Astrocyte (in vitro differentiated cells and primary cell): ENCODE measurements around the gene IFITM2. TPM values are rescaled to one million over a fixed set of nuclear protein-coding genes. Genes with fewer than 3 reads are reported as not detected.

ENCODE experiments used
- DNase-seq: peaks from one replicate; pipeline ENCODE4 v3.0.0-alpha.2; 2010; ENCODE audit warnings: low read depth
- FAIRE-seq: peaks from 2 replicates; lab custom pipeline; 2011; peaks lifted over from hg19 to GRCh38; lab: Jason Lieb, UNC
- H2AFZ ChIP-seq: 2 replicates; pipeline ENCODE4 v1.6.0; 2012; ENCODE audit warnings: low read depth, low read length, inconsistent platforms
- H3K27ac ChIP-seq: 2 replicates; pipeline ENCODE4 v1.5.1; 2011; ENCODE audit warnings: low read depth, low read length, inconsistent platforms
- H3K27me3 ChIP-seq: 2 replicates; pipeline ENCODE4 v1.6.0; 2011; ENCODE audit warnings: low read length, inconsistent platforms; ENCODE audit not compliant: insufficient read depth
- H3K36me3 ChIP-seq: 2 replicates; pipeline ENCODE4 v1.5.1; 2011; ENCODE audit warnings: low read length, inconsistent platforms; ENCODE audit not compliant: insufficient read depth
- H3K4me1 ChIP-seq: 2 replicates; pipeline ENCODE4 v1.5.1; 2011; ENCODE audit warnings: low read length, inconsistent platforms; ENCODE audit not compliant: insufficient read depth
- H3K4me2 ChIP-seq: 2 replicates; pipeline ENCODE4 v1.6.0; 2012; ENCODE audit warnings: low read length, inconsistent platforms
- H3K4me3 ChIP-seq: 2 replicates; pipeline ENCODE4 v1.5.1; 2011; ENCODE audit warnings: low read depth, mild to moderate bottlenecking, low read length, inconsistent platforms; ENCODE audit not compliant: insufficient read depth
- H3K79me2 ChIP-seq: 2 replicates; pipeline ENCODE4 v1.6.0; 2012; ENCODE audit warnings: mild to moderate bottlenecking, low read length, inconsistent platforms; ENCODE audit not compliant: insufficient read depth
- H3K9ac ChIP-seq: 2 replicates; pipeline ENCODE4 v1.6.0; 2012; ENCODE audit warnings: mild to moderate bottlenecking, low read length, inconsistent platforms
- H3K9me3 ChIP-seq: 2 replicates; pipeline ENCODE4 v1.5.1; 2012; ENCODE audit warnings: low read depth, mild to moderate bottlenecking, low read length, inconsistent platforms; ENCODE audit not compliant: insufficient read depth
- H4K20me1 ChIP-seq: 2 replicates; pipeline ENCODE4 v1.6.0; 2012; ENCODE audit warnings: low read length, inconsistent platforms; ENCODE audit not compliant: insufficient read depth
- H3K27ac Mint-ChIP-seq: one replicate; pipeline ENCODE4 v1.8.0; 2021; ENCODE audit warnings: mild to moderate bottlenecking, mixed read lengths; ENCODE audit not compliant: unreplicated experiment
- H3K27me3 Mint-ChIP-seq: one replicate; pipeline ENCODE4 v1.8.0; 2021; ENCODE audit warnings: low read depth, mixed read lengths; ENCODE audit not compliant: unreplicated experiment
- H3K36me3 Mint-ChIP-seq: one replicate; pipeline ENCODE4 v1.8.0; 2021; ENCODE audit warnings: low read depth, mixed read lengths; ENCODE audit not compliant: unreplicated experiment
- H3K4me1 Mint-ChIP-seq: one replicate; pipeline ENCODE4 v1.8.0; 2021; ENCODE audit warnings: low read depth, mixed read lengths; ENCODE audit not compliant: unreplicated experiment
- H3K4me3 Mint-ChIP-seq: one replicate; pipeline ENCODE4 v1.8.0; 2021; ENCODE audit warnings: mild to moderate bottlenecking, moderate library complexity, mixed read lengths; ENCODE audit not compliant: unreplicated experiment
- H3K9me3 Mint-ChIP-seq: one replicate; pipeline ENCODE4 v1.8.0; 2021; ENCODE audit warnings: mild to moderate bottlenecking, mixed read lengths; ENCODE audit not compliant: unreplicated experiment
- CTCF ChIP-seq: IDR thresholded peaks from 2 replicates; pipeline ENCODE4 v1.5.1; 2011; ENCODE audit warnings: low read depth, mild to moderate bottlenecking, inconsistent platforms, low read length, moderate library complexity; ENCODE audit not compliant: insufficient read depth
- EZH2 ChIP-seq: IDR thresholded peaks from 2 replicates; pipeline ENCODE4 v1.6.1; 2012; ENCODE audit warnings: mild to moderate bottlenecking, low read length, inconsistent platforms; ENCODE audit not compliant: insufficient read depth
- total RNA-seq: library from RNA; stranded (reverse); gene quantifications from 2 replicates; pipeline ENCODE4 v1.2.1, GENCODE V29; 2021

IFITM2 gene
- total RNA-seq, 1 donor from 2014 or later, result 474 TPM

GRCh38 chr11:297051-297585 is 10.5 kb upstream of the IFITM2 start:
- Mint-ChIP-seq H3K9me3 (no peaks in the 10 kb centered on the region), H3K36me3 (peaks cover 3% of the 10 kb centered on the region), H3K27ac (no peak overlapping the region), H3K27me3 (peaks cover 11% of the 10 kb centered on the region), H3K4me1 (peaks cover 3% of the 10 kb centered on the region), H3K4me3 (no peak overlapping the region)
- Histone ChIP-seq H3K36me3 (no peaks in the 10 kb centered on the region), H3K9ac (no peak overlapping the region), H3K27me3 (no peaks in the 10 kb centered on the region), H3K4me2 (no peak overlapping the region), H3K79me2 (no peaks in the 10 kb centered on the region), H3K4me3 (no peak overlapping the region), H4K20me1 (no peaks in the 10 kb centered on the region), H3K27ac (no peak overlapping the region), H3K4me1 (no peaks in the 10 kb centered on the region), H2AFZ (no peak overlapping the region), H3K9me3 (no peaks in the 10 kb centered on the region)
- TF ChIP-seq EZH2, result no peak
- TF ChIP-seq CTCF, result no peak
- no peak for FAIRE-seq
- DNase-seq, result no peak

DNA sequence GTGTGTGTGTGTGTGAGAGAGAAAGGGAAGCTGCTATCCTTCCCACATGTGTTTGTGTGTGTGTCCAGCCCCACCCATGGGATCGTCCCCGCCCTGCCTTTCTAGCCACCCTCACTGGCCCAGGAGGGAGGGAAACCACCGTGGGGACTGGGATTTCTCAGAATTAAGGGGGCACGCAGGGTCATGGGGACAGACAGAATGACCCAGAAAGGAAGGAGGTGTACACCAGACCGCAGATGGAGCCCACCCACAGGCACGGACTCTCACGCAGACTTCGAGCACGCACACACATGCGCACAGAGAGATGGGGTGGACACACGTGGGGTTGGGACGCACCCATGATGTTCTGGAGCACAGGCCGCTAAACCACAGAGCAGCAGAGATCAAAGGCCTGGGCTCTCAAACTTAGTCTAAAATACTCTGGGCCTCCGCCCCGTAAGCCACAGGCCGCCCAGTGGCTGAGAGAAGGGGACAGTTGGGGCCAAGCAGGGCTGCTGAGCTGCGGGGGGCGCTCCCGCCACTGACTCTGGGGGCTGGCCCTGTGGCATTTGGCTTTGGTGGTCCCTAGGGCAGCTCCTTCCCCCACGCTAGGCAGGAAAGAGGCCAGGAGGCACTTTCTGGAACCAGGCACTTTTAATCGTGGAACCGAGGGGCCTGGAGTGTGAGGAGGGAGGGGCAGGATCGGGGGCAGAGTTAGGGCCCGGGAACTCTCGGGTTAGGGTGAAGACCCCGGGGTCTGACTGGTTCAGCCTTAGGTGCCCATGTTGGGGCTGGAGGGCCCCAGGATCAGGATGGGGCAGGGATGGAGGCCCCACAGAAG is 9.8 kb upstream of the IFITM2 start:
- no peak for TF ChIP-seq CTCF
- Histone ChIP-seq H3K4me1 (no peaks in the 10 kb centered on the region), H3K79me2 (no peaks in the 10 kb centered on the region), H3K4me3 (no peak overlapping the region), H4K20me1 (no peaks in the 10 kb centered on the region), H3K9ac (no peak overlapping the region), H3K36me3 (no peaks in the 10 kb centered on the region), H3K27me3 (no peaks in the 10 kb centered on the region), H3K27ac (no peak overlapping the region), H2AFZ (no peak overlapping the region), H3K4me2 (no peak overlapping the region), H3K9me3 (no peaks in the 10 kb centered on the region)
- Mint-ChIP-seq H3K4me3 (no peak overlapping the region), H3K27ac (no peak overlapping the region), H3K27me3 (peaks cover 11% of the 10 kb centered on the region), H3K36me3 (peaks cover 3% of the 10 kb centered on the region), H3K9me3 (peaks cover under 1% of the 10 kb centered on the region), H3K4me1 (peaks cover 3% of the 10 kb centered on the region)
- DNase-seq (no peak), FAIRE-seq (no peak)
